WTC11 (cell line): ENCODE measurements around the gene NPLOC4. TPM values are rescaled to one million over a fixed set of nuclear protein-coding genes. Genes with fewer than 3 reads are reported as not detected.

Source experiments
- EMX1 ChIP-seq: fragments of 250-450 bp; sonication (Bioruptor Pico); IDR thresholded peaks from 2 replicates; pipeline ENCODE4 v1.8.0; 2021; ENCODE audit warnings: mild to moderate bottlenecking
- GRHL2 ChIP-seq: fragments of 250-450 bp; sonication (Bioruptor Pico); IDR thresholded peaks from 2 replicates; pipeline ENCODE4 v1.8.0; 2022; ENCODE audit warnings: mild to moderate bottlenecking, moderate library complexity; ENCODE audit not compliant: insufficient replicate concordance, severe bottlenecking
- JAZF1 ChIP-seq: fragments of 250-450 bp; sonication (Bioruptor Pico); IDR thresholded peaks from 2 replicates; pipeline ENCODE4 v1.9.0; 2021; ENCODE audit warnings: moderate library complexity, mild to moderate bottlenecking, inconsistent platforms
- TCF7 ChIP-seq: sonication (generic); formaldehyde crosslinking; IDR thresholded peaks from 2 replicates; pipeline ENCODE4 v1.8.0; 2022; ENCODE audit warnings: mild to moderate bottlenecking, low read depth, missing genetic modification reagents, moderate library complexity
- ZNF219 ChIP-seq: sonication (generic); formaldehyde crosslinking; IDR thresholded peaks from 2 replicates; pipeline ENCODE4 v1.8.0; 2023; ENCODE audit warnings: missing genetic modification reagents, mild to moderate bottlenecking, borderline replicate concordance
- total RNA-seq: library from RNA; stranded (reverse); gene quantifications from 3 replicates; pipeline ENCODE4 v1.2.3, GENCODE V29; 2021
- TF ChIP-seq, protein P1 (sequence below): sonication (generic); formaldehyde crosslinking; IDR thresholded peaks from 2 replicates; pipeline ENCODE4 v1.8.1; 2023; ENCODE audit warnings: mild to moderate bottlenecking, missing genetic modification reagents
- TF ChIP-seq, protein P2 (sequence below): fragments of 200-600 bp; IDR thresholded peaks from 2 replicates; pipeline ENCODE4 v1.8.0; 2022; ENCODE audit warnings: antibody characterized with exemption
- TF ChIP-seq, protein P3 (sequence below): sonication (generic); formaldehyde crosslinking; IDR thresholded peaks from 2 replicates; pipeline ENCODE4 v1.8.1; 2023; ENCODE audit warnings: mild to moderate bottlenecking, moderate library complexity, missing genetic modification reagents
- TF ChIP-seq, protein P4 (sequence below): sonication (generic); formaldehyde crosslinking; IDR thresholded peaks from 2 replicates; pipeline ENCODE4 v1.8.1; 2022; ENCODE audit warnings: mild to moderate bottlenecking, missing genetic modification reagents, moderate library complexity, borderline replicate concordance
- TF ChIP-seq, protein P5 (sequence below): sonication (generic); formaldehyde crosslinking; IDR thresholded peaks from 2 replicates; pipeline ENCODE4 v1.8.0; 2022; ENCODE audit warnings: missing genetic modification reagents
- TF ChIP-seq, protein P6 (sequence below): sonication (generic); formaldehyde crosslinking; IDR thresholded peaks from 2 replicates; pipeline ENCODE4 v1.8.0; 2022; ENCODE audit warnings: mild to moderate bottlenecking, missing genetic modification reagents
- TF ChIP-seq, protein P7 (sequence below): fragments of 250-450 bp; sonication (Bioruptor Pico); IDR thresholded peaks from 2 replicates; pipeline ENCODE4 v1.9.0; 2021; ENCODE audit warnings: mild to moderate bottlenecking

The NPLOC4 gene
- total RNA-seq, 1 experiment from 2014 or later, result 83.5 TPM

DNA sequence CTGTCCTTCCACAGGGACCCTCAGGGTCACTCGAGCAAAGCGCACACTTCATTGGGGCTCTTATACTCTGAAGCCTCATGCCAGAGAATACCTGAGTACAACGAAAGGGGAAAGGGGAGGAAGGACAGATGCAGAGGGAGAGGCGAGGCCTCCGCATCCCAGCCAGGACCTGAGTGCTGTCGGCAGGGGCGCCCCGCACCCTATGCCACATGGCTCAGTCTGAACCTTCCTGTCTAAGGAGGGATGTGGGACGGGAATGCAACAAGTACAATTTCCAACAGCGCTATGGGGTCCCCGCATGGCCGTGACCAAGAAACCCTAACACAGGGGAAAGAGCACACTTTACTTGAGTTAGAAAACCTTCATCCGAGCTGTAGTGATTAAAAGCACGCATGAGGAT, 44.9 kb downstream of the NPLOC4 start (continued):
- TF ChIP-seq, protein P1, sequence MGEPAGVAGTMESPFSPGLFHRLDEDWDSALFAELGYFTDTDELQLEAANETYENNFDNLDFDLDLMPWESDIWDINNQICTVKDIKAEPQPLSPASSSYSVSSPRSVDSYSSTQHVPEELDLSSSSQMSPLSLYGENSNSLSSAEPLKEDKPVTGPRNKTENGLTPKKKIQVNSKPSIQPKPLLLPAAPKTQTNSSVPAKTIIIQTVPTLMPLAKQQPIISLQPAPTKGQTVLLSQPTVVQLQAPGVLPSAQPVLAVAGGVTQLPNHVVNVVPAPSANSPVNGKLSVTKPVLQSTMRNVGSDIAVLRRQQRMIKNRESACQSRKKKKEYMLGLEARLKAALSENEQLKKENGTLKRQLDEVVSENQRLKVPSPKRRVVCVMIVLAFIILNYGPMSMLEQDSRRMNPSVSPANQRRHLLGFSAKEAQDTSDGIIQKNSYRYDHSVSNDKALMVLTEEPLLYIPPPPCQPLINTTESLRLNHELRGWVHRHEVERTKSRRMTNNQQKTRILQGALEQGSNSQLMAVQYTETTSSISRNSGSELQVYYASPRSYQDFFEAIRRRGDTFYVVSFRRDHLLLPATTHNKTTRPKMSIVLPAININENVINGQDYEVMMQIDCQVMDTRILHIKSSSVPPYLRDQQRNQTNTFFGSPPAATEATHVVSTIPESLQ (CRISPR knock-in tag), result no peak
- TF ChIP-seq EMX1 (CRISPR knock-in tag) (no peak), GRHL2 (CRISPR knock-in tag) (no peak), ZNF219 (CRISPR knock-in tag) (no peak), TCF7 (no peak), JAZF1 (CRISPR knock-in tag) (no peak)
- TF ChIP-seq, protein P2, sequence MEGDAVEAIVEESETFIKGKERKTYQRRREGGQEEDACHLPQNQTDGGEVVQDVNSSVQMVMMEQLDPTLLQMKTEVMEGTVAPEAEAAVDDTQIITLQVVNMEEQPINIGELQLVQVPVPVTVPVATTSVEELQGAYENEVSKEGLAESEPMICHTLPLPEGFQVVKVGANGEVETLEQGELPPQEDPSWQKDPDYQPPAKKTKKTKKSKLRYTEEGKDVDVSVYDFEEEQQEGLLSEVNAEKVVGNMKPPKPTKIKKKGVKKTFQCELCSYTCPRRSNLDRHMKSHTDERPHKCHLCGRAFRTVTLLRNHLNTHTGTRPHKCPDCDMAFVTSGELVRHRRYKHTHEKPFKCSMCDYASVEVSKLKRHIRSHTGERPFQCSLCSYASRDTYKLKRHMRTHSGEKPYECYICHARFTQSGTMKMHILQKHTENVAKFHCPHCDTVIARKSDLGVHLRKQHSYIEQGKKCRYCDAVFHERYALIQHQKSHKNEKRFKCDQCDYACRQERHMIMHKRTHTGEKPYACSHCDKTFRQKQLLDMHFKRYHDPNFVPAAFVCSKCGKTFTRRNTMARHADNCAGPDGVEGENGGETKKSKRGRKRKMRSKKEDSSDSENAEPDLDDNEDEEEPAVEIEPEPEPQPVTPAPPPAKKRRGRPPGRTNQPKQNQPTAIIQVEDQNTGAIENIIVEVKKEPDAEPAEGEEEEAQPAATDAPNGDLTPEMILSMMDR, result no peak
- TF ChIP-seq, protein P3, sequence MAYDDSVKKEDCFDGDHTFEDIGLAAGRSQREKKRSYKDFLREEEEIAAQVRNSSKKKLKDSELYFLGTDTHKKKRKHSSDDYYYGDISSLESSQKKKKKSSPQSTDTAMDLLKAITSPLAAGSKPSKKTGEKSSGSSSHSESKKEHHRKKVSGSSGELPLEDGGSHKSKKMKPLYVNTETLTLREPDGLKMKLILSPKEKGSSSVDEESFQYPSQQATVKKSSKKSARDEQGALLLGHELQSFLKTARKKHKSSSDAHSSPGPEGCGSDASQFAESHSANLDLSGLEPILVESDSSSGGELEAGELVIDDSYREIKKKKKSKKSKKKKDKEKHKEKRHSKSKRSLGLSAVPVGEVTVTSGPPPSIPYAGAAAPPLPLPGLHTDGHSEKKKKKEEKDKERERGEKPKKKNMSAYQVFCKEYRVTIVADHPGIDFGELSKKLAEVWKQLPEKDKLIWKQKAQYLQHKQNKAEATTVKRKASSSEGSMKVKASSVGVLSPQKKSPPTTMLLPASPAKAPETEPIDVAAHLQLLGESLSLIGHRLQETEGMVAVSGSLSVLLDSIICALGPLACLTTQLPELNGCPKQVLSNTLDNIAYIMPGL (CRISPR knock-in tag), result no peak
- TF ChIP-seq, protein P4, sequence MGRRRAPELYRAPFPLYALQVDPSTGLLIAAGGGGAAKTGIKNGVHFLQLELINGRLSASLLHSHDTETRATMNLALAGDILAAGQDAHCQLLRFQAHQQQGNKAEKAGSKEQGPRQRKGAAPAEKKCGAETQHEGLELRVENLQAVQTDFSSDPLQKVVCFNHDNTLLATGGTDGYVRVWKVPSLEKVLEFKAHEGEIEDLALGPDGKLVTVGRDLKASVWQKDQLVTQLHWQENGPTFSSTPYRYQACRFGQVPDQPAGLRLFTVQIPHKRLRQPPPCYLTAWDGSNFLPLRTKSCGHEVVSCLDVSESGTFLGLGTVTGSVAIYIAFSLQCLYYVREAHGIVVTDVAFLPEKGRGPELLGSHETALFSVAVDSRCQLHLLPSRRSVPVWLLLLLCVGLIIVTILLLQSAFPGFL (CRISPR knock-in tag), result no peak
- TF ChIP-seq, protein P5, sequence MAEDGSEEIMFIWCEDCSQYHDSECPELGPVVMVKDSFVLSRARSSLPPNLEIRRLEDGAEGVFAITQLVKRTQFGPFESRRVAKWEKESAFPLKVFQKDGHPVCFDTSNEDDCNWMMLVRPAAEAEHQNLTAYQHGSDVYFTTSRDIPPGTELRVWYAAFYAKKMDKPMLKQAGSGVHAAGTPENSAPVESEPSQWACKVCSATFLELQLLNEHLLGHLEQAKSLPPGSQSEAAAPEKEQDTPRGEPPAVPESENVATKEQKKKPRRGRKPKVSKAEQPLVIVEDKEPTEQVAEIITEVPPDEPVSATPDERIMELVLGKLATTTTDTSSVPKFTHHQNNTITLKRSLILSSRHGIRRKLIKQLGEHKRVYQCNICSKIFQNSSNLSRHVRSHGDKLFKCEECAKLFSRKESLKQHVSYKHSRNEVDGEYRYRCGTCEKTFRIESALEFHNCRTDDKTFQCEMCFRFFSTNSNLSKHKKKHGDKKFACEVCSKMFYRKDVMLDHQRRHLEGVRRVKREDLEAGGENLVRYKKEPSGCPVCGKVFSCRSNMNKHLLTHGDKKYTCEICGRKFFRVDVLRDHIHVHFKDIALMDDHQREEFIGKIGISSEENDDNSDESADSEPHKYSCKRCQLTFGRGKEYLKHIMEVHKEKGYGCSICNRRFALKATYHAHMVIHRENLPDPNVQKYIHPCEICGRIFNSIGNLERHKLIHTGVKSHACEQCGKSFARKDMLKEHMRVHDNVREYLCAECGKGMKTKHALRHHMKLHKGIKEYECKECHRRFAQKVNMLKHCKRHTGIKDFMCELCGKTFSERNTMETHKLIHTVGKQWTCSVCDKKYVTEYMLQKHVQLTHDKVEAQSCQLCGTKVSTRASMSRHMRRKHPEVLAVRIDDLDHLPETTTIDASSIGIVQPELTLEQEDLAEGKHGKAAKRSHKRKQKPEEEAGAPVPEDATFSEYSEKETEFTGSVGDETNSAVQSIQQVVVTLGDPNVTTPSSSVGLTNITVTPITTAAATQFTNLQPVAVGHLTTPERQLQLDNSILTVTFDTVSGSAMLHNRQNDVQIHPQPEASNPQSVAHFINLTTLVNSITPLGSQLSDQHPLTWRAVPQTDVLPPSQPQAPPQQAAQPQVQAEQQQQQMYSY, result no peak
- TF ChIP-seq, protein P6, sequence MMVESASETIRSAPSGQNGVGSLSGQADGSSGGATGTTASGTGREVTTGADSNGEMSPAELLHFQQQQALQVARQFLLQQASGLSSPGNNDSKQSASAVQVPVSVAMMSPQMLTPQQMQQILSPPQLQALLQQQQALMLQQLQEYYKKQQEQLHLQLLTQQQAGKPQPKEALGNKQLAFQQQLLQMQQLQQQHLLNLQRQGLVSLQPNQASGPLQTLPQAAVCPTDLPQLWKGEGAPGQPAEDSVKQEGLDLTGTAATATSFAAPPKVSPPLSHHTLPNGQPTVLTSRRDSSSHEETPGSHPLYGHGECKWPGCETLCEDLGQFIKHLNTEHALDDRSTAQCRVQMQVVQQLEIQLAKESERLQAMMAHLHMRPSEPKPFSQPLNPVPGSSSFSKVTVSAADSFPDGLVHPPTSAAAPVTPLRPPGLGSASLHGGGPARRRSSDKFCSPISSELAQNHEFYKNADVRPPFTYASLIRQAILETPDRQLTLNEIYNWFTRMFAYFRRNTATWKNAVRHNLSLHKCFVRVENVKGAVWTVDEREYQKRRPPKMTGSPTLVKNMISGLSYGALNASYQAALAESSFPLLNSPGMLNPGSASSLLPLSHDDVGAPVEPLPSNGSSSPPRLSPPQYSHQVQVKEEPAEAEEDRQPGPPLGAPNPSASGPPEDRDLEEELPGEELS (CRISPR knock-in tag), result no peak
- TF ChIP-seq, protein P7, sequence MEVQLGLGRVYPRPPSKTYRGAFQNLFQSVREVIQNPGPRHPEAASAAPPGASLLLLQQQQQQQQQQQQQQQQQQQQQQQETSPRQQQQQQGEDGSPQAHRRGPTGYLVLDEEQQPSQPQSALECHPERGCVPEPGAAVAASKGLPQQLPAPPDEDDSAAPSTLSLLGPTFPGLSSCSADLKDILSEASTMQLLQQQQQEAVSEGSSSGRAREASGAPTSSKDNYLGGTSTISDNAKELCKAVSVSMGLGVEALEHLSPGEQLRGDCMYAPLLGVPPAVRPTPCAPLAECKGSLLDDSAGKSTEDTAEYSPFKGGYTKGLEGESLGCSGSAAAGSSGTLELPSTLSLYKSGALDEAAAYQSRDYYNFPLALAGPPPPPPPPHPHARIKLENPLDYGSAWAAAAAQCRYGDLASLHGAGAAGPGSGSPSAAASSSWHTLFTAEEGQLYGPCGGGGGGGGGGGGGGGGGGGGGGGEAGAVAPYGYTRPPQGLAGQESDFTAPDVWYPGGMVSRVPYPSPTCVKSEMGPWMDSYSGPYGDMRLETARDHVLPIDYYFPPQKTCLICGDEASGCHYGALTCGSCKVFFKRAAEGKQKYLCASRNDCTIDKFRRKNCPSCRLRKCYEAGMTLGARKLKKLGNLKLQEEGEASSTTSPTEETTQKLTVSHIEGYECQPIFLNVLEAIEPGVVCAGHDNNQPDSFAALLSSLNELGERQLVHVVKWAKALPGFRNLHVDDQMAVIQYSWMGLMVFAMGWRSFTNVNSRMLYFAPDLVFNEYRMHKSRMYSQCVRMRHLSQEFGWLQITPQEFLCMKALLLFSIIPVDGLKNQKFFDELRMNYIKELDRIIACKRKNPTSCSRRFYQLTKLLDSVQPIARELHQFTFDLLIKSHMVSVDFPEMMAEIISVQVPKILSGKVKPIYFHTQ, result no peak
